Measurements from ENCODE around the gene MIER2. TPM values are rescaled to one million over a fixed set of nuclear protein-coding genes. Genes with fewer than 3 reads are reported as not detected.
"Not testable (repeated sequence)": the region's sequence is repeated elsewhere in the genome, so short reads cannot be mapped to it uniquely, and the experiment has no call there.

The MIER2 gene
- total and polyA plus RNA-seq, 10 of the 15 experiments (the other 5 are each of a cell fraction or from before 2014, with no cell fraction given) = 0.48 to 23.6 (median 12.1) TPM

DNA sequence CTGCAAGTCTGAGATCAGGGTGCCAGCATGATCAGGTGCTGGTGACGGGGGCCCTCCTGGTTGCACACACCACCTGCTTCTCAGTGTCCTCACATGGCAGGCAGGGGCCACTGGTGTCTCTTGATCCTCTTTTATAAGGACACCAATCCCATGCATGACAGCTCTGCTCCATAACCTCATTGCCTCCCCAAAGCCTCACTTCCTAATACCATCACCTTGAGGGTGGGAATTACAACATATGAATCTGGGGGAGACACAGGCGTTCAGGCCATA lies 15.0 kb upstream of the MIER2 start:
- TF ChIP-seq POLR2AphosphoS2 (IDR thresholded peaks at IDR 0.05; ENCODE audit: low read depth, low read length) (no peak), KDM1A (IDR thresholded peaks at IDR 0.05; ENCODE audit: borderline replicate concordance) (no peak), EZH2 (IDR thresholded peaks at IDR 0.05; ENCODE audit: borderline replicate concordance, control insufficient read depth, low read depth, low read length) (no peak), PAX5 (IDR thresholded peaks at IDR 0.05; ENCODE audit: borderline replicate concordance, low read depth, low read length) (no peak), CEBPB (IDR thresholded peaks at IDR 0.05; ENCODE audit: borderline replicate concordance in 1 of 2, low read depth in 2 of 2, low read length in 2 of 2) (no peak)
- TF ChIP-seq, protein P1, sequence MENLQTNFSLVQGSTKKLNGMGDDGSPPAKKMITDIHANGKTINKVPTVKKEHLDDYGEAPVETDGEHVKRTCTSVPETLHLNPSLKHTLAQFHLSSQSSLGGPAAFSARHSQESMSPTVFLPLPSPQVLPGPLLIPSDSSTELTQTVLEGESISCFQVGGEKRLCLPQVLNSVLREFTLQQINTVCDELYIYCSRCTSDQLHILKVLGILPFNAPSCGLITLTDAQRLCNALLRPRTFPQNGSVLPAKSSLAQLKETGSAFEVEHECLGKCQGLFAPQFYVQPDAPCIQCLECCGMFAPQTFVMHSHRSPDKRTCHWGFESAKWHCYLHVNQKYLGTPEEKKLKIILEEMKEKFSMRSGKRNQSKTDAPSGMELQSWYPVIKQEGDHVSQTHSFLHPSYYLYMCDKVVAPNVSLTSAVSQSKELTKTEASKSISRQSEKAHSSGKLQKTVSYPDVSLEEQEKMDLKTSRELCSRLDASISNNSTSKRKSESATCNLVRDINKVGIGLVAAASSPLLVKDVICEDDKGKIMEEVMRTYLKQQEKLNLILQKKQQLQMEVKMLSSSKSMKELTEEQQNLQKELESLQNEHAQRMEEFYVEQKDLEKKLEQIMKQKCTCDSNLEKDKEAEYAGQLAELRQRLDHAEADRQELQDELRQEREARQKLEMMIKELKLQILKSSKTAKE (IDR thresholded peaks at IDR 0.05; ENCODE audit: low read depth, poor library complexity, severe bottlenecking) = no peak
- TF ChIP-seq, protein P2, sequence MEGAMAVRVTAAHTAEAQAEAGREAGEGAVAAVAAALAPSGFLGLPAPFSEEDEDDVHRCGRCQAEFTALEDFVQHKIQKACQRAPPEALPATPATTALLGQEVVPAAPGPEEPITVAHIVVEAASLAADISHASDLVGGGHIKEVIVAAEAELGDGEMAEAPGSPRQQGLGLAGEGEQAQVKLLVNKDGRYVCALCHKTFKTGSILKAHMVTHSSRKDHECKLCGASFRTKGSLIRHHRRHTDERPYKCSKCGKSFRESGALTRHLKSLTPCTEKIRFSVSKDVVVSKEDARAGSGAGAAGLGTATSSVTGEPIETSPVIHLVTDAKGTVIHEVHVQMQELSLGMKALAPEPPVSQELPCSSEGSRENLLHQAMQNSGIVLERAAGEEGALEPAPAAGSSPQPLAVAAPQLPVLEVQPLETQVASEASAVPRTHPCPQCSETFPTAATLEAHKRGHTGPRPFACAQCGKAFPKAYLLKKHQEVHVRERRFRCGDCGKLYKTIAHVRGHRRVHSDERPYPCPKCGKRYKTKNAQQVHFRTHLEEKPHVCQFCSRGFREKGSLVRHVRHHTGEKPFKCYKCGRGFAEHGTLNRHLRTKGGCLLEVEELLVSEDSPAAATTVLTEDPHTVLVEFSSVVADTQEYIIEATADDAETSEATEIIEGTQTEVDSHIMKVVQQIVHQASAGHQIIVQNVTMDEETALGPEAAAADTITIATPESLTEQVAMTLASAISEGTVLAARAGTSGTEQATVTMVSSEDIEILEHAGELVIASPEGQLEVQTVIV (IDR thresholded peaks at IDR 0.05; ENCODE audit: borderline replicate concordance, partially characterized antibody) = no peak
- WGBS (ENCODE audit: insufficient coverage, insufficient replicate concordance, low lambda C conversion rate, missing lambda C conversion rate) = 0% methylated on average over 2 of the region's 2 CpGs
- RAD21 ChIA-PET (ENCODE audit: unreplicated experiment) = no interaction called here
- no peak for ATAC-seq
- CTCF ChIA-PET = no interaction called here
- in situ Hi-C loops (cut with MboI) (no loop called here), intact Hi-C loops (cut with micrococcal nuclease; ENCODE audit: unreplicated experiment) (no loop called here)
- BruUV-seq (replicated peaks) = no TSS peak
- H3K27me3 ChIP-seq (replicated peaks in 1 of 2; ENCODE audit: control insufficient read depth in 2 of 2, insufficient read depth in 2 of 2, low read length in 1 of 2) = no peaks in the 10 kb centered on the region
- no peak overlapping the region for H3K4me3 ChIP-seq
- H3K9me3 ChIP-seq (replicated peaks; ENCODE audit: control insufficient read depth, insufficient read depth, low read length) = no peaks in the 10 kb centered on the region
- H3K4me2 ChIP-seq (ENCODE audit: control insufficient read depth, insufficient read depth) = no peak overlapping the region
- H3K27ac ChIP-seq (ENCODE audit: control insufficient read depth, insufficient read depth) = no peak overlapping the region
- no peak overlapping the region for H3K9ac ChIP-seq (ENCODE audit: control insufficient read depth, insufficient read depth, low read length)
- H3K36me3 ChIP-seq (ENCODE audit: control insufficient read depth in 2 of 2, insufficient read depth in 2 of 2, low read length in 1 of 2) = no peaks in the 10 kb centered on the region
- POLR2A ChIA-PET = no interaction called here
- FAIRE-seq = no peak
- H3K79me2 ChIP-seq (ENCODE audit: control insufficient read depth, insufficient read depth, low read length) = no peaks in the 10 kb centered on the region
- no peak for DNase-seq (ENCODE audit: low read depth, low spot score)
- SMC1A ChIA-PET (ENCODE audit: uncharacterized antibody, unreplicated experiment) = no interaction called here
- no peaks in the 10 kb centered on the region for H4K20me1 ChIP-seq (ENCODE audit: control insufficient read depth, insufficient read depth)
- H2AFZ ChIP-seq (ENCODE audit: control insufficient read depth, low read depth, low read length) = no peak overlapping the region
- H3K4me1 ChIP-seq (ENCODE audit: control insufficient read depth, insufficient read depth, low read length) = no peaks in the 10 kb centered on the region

DNA sequence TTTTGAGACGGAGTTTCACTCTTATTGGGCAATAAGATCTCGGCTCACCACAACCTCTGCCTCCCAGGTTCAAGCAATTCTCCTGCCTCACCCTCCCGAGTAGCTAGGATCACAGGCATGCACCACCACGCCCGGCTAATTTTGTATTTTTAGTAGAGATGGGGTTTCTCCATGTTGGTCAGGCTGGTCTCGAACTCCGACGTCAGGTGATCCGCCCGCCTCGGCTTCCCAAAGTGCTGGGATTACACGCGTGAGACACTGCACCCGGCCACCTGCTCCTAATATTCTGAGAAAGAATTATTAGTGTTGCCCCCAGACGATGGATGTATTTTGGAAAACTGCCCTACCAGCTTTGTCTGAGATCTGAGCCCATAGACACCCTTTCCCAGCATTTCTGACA lies 10.9 kb upstream of the MIER2 start:
- CTCF ChIA-PET; in situ Hi-C loops (cut with MboI); FAIRE-seq; ATAC-seq; POLR2A ChIA-PET; DNase-seq (ENCODE audit: low read depth, low spot score); RAD21 ChIA-PET (ENCODE audit: unreplicated experiment); H2AFZ ChIP-seq (ENCODE audit: control insufficient read depth, low read depth, low read length); intact Hi-C loops (cut with micrococcal nuclease; ENCODE audit: unreplicated experiment); H3K36me3 ChIP-seq (ENCODE audit: control insufficient read depth in 2 of 2, insufficient read depth in 2 of 2, low read length in 1 of 2); H4K20me1 ChIP-seq (ENCODE audit: control insufficient read depth, insufficient read depth); H3K4me1 ChIP-seq (ENCODE audit: control insufficient read depth, insufficient read depth, low read length); H3K27ac ChIP-seq (ENCODE audit: control insufficient read depth, insufficient read depth); H3K4me3 ChIP-seq; H3K9me3 ChIP-seq (replicated peaks; ENCODE audit: control insufficient read depth, insufficient read depth, low read length); H3K79me2 ChIP-seq (ENCODE audit: control insufficient read depth, insufficient read depth, low read length); H3K4me2 ChIP-seq (ENCODE audit: control insufficient read depth, insufficient read depth); BruUV-seq (replicated peaks); SMC1A ChIA-PET (ENCODE audit: uncharacterized antibody, unreplicated experiment); H3K27me3 ChIP-seq (replicated peaks in 1 of 2; ENCODE audit: control insufficient read depth in 2 of 2, insufficient read depth in 2 of 2, low read length in 1 of 2); H3K9ac ChIP-seq (ENCODE audit: control insufficient read depth, insufficient read depth, low read length): not testable (repeated sequence)
- WGBS (ENCODE audit: insufficient coverage, insufficient replicate concordance, low lambda C conversion rate, missing lambda C conversion rate) = 57% methylated on average over 15 of the region's 15 CpGs

Measured in GM12878 (cell line).